Hematopoietic multipotent progenitor cell treated with erythropoietin and hydrocortisone succinate and interleukin-3 and kit ligand, for 17 days (in vitro differentiated cells): ENCODE results near the gene UROC1.

ENCODE experiments used
- DNase-seq: peaks from one replicate; pipeline ENCODE4 v3.0.0-alpha.2; 2015; ENCODE audit warnings: low spot score

Gene UROC1

DNA sequence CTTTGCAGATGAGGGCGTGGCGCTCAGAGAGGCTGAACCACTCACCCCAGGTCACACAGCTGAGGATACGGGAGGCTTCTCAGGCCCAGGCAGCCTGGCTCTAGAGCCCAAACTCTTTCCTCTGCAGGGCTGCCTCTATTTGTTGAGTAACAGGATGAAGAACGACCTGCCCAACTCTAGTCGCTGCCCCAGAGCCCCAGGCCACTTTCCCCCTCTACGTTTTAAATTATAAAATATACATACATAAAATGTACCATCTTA lies 22.7 kb downstream of the UROC1 start:
- DNase-seq = no peak

DNA sequence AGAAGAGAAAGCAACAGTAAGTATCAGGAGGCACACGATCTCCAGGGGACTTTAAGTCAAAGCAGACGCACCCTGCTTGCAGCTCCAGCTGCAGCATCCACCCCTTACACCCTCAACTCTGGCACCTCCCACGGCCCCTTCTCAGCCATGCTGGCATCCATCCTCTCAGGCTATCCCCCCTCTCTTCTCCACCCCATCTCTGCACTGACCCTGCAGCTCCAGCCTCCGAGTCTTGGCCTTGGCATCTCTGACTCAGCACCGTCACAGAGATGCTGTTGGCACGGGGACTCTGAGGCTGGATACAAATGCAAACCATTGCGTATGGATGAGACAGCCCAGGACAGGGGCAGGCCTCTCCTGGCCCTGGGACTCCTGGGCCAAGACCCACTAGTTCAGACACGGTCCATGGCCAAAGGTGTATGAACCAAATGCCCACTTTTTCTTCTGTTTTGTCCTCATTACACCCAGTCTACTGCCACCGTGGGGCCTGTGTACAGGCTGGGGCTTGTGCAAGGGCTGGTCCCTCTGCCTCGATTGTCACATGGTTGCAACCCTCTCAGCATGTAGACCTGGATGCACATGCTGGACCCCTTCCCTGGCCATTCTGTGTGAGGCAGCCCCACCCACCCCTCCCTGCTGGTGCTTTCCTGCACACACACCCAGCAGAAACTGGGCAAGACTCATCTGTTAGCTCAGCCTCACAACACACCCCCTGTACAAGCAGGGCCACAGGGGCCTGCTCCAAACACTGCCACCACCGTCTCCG lies 23.2 kb downstream of the UROC1 start:
- DNase-seq = no peak

GRCh38 chr3:126493739-126494138 lies 23.8 kb downstream of the UROC1 start:
- no peak for DNase-seq

- no peak for DNase-seq
These were observed 24.5 kb downstream of the UROC1 start for GRCh38 chr3:126493051-126493450.

DNA sequence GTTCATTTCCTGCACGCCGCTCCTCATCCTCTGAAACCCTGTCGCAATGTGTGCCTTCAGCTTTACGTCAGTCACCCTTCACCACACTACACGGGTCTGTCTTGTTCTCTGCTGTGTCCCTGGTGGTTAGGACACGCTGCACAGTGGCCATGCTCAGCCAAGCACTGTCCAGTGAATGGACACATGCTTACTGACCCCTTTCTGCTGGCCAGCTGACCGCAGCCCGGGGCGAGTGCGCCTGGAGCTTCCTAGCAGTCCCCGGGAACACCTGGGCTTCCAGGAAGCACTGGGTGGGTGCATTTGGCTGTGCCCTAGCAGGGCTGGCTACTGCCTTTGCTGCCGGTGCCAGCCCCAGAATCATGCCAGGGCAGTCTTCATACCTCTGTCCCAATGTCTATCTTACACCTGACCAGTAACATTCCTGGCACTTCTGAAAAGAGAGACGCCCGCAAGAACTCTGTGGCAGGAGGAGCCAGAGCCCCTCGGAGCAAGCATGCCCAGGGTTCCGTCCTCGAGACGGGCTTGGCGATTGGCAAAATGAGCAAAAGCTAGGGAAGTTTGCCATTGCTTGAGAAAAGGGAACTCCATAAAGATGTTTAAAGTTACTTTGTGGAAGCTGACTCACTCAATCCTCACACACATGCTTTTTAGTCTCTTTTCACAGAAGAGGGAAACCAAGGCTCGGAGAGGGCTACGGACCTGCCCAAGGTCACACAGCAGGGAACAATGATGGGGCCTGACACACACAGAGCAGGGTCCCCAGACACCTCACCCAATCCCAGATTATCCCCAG lies 26.2 kb downstream of the UROC1 start:
- no peak for DNase-seq

DNA sequence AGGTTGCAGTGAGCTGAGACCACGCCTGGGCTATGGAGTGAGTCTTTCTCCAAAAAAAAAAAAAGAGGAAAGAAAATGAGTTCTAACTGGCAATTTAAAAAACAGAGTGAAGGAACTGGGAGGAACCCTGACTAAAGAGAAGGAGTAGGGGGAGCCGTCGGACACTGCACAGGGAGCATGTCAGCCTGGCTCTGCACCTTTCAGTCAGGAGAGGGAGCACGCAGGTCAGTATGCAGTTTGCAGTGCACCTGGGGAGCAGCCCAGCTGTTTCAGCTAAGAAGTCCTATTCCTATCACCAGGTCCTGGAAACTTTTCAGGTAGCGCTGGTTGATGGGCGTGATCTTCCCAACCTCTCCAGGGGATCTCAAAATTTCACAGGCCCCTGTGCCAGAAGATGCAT lies 27.0 kb downstream of the UROC1 start:
- no peak for DNase-seq

GRCh38 chr3:126488886-126489569 lies 28.5 kb downstream of the UROC1 start:
- no peak for DNase-seq

GRCh38 chr3:126488185-126488584 lies 29.4 kb downstream of the UROC1 start:
- DNase-seq = no peak

GRCh38 chr3:126487151-126487771 lies 30.3 kb downstream of the UROC1 start:
- DNase-seq = no peak

- DNase-seq = no peak
These were observed 31.2 kb downstream of the UROC1 start for GRCh38 chr3:126486360-126486847.

DNA sequence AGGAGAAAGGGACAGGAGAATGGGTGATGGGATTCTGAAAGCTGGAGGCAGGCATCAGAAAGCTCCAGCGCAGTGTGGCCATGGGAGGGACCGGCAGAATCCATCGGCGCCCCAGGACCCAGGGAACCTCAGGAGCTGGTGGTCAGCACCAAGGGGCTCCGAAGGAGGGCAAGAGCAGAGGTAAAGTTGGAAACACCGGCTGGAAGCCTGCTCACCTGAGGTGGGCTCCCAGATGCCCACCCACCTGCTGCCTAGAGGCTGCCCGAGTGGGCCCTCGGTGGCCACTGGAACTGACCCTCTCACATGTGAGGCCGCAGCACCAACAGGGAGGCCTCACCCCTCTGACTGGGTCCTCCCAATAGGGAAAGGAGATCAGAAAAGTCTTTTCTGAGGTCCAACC lies 31.6 kb downstream of the UROC1 start:
- no peak for DNase-seq

GRCh38 chr3:126485176-126485897 lies 32.2 kb downstream of the UROC1 start:
- no peak for DNase-seq

DNA sequence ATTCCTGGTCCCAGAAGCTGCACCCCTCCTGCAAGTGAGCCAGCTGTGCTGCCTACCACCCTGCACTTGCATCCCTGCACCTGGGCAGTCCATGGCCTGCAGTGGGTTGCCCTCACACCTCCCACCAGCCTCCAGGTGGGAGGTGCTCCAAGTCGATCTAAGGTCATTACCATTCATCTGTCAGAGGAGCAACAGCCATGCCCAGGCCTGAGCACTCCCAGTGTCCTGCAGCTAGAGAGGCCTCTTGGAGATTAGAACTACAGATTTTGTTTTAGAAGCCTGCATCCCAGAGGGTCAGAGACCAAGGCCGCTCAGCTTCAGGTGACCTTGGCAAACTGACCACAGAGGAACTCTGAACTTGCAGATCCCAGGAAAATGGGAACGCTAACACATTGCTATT lies 32.9 kb downstream of the UROC1 start:
- no peak for DNase-seq

GRCh38 chr3:126484148-126484547 lies 33.4 kb downstream of the UROC1 start:
- no peak for DNase-seq

DNA sequence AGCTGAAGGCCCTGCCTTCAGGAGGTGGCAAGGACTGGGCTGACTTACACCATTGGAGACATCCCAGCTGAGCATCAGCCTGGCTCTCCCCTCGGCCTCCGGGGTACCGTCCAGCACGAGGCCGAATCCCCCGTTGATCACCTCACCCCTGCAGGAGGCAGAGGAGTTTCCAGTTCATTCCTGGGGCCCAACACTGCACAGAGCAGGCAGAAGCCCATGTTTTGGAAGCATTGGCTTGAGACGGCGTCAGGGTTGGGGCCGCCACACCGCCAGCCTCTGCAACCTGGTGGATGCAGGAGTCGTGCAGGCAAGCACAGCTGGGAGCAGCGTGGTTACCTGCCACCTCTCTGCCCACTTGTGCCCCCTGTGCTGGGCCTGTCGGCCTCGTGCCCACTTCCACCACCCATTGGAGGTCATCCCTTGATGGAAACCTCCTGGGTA lies 34.2 kb downstream of the UROC1 start:
- DNase-seq = no peak

DNA sequence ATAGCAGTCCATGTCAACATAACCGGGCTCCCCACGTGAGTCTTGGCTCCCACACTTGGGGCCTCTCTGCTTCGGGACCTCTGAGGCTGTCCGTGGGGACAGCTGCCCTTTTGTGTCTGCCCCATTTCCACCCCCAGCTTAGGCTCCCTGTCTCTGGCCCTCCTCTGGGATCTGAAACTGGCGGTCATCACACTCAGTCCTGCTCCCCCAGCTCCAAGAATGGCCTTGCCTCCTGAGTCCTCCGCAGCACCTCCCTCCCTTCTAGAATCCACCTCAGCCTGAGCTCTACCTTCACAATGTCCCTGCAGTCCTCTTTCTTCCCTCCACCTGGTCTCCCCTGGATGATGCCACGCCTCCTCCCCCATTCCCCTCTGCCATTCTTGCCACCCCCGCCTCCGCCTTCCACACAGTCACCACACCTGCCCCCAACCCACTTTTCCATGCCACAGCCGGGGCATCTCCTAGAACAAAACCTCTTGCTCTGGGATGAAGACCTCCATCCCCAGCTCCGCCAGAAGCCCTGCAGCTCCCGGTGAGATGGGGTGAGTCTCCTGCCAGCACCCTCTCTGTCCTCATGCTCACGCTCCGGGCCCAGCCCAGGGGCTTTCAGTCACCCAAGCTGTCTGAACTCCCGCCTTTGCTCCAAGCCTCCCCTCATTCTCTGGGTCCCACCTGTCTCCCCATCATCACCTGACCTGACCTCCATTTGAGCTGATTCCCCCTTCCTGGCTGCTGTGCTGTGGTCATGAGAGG lies 34.9 kb downstream of the UROC1 start:
- no peak for DNase-seq

- no peak for DNase-seq
These were observed 35.6 kb downstream of the UROC1 start for GRCh38 chr3:126481808-126482502.

- no peak for DNase-seq
These were observed 36.7 kb downstream of the UROC1 start for GRCh38 chr3:126480861-126481260.

DNA sequence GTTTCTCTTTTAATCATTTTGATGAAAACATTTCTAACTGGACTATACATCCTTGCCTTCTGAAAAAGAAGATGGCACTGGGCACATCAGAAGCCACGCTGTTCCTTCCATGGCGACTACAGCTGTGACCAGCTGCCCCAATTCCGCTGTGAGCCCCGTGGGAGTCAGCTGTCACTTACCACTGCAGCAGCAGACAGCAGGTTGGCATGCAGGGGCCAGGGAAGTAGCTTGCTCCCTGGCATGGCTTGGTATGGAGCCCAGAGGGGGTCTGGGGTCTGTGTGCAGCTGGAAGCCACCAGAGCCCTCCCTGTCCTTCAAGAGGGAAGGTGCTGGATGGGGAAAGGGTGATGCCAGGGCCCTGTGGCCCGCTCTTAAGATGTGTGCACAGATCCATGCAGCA lies 37.4 kb downstream of the UROC1 start:
- no peak for DNase-seq

GRCh38 chr3:126479642-126480041 lies 37.9 kb downstream of the UROC1 start:
- no peak for DNase-seq
